Psoas muscle (tissue), 8 donors: Measurements from ENCODE around the gene IL1RAPL1. TPM values are rescaled to one million over a fixed set of nuclear protein-coding genes. Genes with fewer than 3 reads are reported as not detected.
"Not testable (repeated sequence)": the region's sequence is repeated elsewhere in the genome, so short reads cannot be mapped to it uniquely, and the experiment has no call there.

Experiments
- ATAC-seq, 4 donors: fragments of 200-7000 bp; cut with Tn5 transposase; one replicate each; pipeline ENCODE4 v1.9.1; 2020; ENCODE audit warnings: moderate library complexity in 3 of 4, mild to moderate bottlenecking in 2 of 4
- DNase-seq, 2 donors: peaks; one replicate each; pipeline ENCODE4 v3.0.0-alpha.2; 2020
- H3K27ac ChIP-seq: fragments of 200-600 bp; one replicate; pipeline ENCODE4 v1.8.0; 2022
- H3K27me3 ChIP-seq, 3 donors: fragments of 200-600 bp in 1 of 3; one replicate each; pipeline versions ENCODE4 v1.6.1 to v1.8.0; 2013 to 2022; ENCODE audit warnings: low read length in 2 of 3, mild to moderate bottlenecking in 2 of 3, moderate library complexity in 1 of 3; ENCODE audit not compliant: insufficient read depth in 3 of 3
- H3K36me3 ChIP-seq, 2 donors: fragments of 200-600 bp in 1 of 2; one replicate each; pipeline versions ENCODE4 v1.6.1 to v1.8.0; 2013 to 2022; ENCODE audit warnings: low read depth in 1 of 2, mild to moderate bottlenecking in 1 of 2, moderate library complexity in 1 of 2; ENCODE audit not compliant: insufficient read depth in 1 of 2
- H3K4me1 ChIP-seq: fragments of 200-600 bp; one replicate; pipeline ENCODE4 v1.8.0; 2022
- H3K4me3 ChIP-seq: fragments of 200-600 bp; one replicate; pipeline ENCODE4 v1.8.0; 2022; ENCODE audit warnings: mild to moderate bottlenecking
- H3K9me3 ChIP-seq: fragments of 200-600 bp; one replicate; pipeline ENCODE4 v1.8.0; 2022
- WGBS, 3 donors: extraction: QIAGEN DNeasy Blood & Tissue Kit; methylation state at CpG; one replicate each; pipeline versions ENCODE4 v1.1.6 to v1.1.7; 2013; 5-methylcytosine and 5-hydroxymethylcytosine counted together
- intact Hi-C, 2 donors: fragments of 100-400 bp; cut with DNase I; formaldehyde crosslinking; loops; one replicate each; pipeline versions ENCODE4 v1.11.0 to v1.14.2; 2022
- polyA plus RNA-seq, 3 donors: library from polyadenylated mRNA; stranded (reverse); fragments of 200-250 nt; gene quantifications; one replicate each; pipeline ENCODE4 v1.2.3, GENCODE V29; 2013
- total RNA-seq, 4 donors: library from RNA; stranded (reverse); fragmentation: NEBNext Ultra II Directional in 2 of 4; extraction: Animal tissue kit (Norgen Biotek cat#: 25700) in 2 of 4; gene quantifications; one replicate each; pipeline versions ENCODE4 v1.2.1 to v1.2.4, GENCODE V29; 2021 to 2023
- TF ChIP-seq, protein P1 (sequence below): fragments of 200-600 bp; IDR thresholded peaks from one replicate; pipeline ENCODE4 v1.8.0; 2022; ENCODE audit warnings: antibody characterized with exemption
- donor health status: healthy with polysubstance abuse.
- donor health status: DM: no; HTN: no; CAD: no; lungs with moderate emphysema.
- donor health status: Bipolar disorder and iron deficiency.
- donor health status: healthy.
- donor health status: DM: yes; HTN: yes; CAD: no.
- donor health status: DM: no; HTN: no; CAD: no.
- donor health status: DM: no; HTN: no; CAD: no.
- donor health status: DM: yes; HTN: yes; CAD: no.

Gene IL1RAPL1
- total and polyA plus RNA-seq, 7 donors = 0.04 to 0.50 (median 0.19) TPM; not detected in 1

DNA sequence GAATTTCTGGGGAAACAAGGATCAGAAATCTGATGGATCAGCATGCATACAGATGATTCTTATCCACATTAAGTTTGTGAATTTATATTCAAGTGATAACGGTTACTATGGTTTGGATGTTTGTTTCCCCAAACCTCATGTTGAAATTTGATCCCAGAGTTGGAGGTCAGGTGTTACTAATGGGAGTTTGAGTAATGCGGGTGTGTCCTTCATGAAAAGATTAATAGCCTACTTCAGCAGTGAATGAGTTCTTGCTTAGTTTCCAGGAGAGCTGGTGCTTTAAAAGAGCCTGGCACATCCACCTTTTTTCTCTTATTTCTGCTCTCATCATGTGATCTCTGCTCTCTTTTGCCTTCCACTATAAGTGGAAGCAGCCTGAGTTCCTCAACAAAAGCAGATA is 712.4 kb downstream of the IL1RAPL1 start:
- TF ChIP-seq, protein P1, sequence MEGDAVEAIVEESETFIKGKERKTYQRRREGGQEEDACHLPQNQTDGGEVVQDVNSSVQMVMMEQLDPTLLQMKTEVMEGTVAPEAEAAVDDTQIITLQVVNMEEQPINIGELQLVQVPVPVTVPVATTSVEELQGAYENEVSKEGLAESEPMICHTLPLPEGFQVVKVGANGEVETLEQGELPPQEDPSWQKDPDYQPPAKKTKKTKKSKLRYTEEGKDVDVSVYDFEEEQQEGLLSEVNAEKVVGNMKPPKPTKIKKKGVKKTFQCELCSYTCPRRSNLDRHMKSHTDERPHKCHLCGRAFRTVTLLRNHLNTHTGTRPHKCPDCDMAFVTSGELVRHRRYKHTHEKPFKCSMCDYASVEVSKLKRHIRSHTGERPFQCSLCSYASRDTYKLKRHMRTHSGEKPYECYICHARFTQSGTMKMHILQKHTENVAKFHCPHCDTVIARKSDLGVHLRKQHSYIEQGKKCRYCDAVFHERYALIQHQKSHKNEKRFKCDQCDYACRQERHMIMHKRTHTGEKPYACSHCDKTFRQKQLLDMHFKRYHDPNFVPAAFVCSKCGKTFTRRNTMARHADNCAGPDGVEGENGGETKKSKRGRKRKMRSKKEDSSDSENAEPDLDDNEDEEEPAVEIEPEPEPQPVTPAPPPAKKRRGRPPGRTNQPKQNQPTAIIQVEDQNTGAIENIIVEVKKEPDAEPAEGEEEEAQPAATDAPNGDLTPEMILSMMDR = no peak
- ATAC-seq = no peak
- H3K9me3 ChIP-seq = no peaks in the 10 kb centered on the region

GRCh38 chrX:29308726-29309125 is 721.5 kb downstream of the IL1RAPL1 start:
- Histone ChIP-seq H3K27ac (no peak overlapping the region), H3K27me3 (no peaks in the 10 kb centered on the region), H3K4me3 (no peak overlapping the region), H3K4me1 (no peaks in the 10 kb centered on the region), H3K9me3 (no peaks in the 10 kb centered on the region), H3K36me3 (no peaks in the 10 kb centered on the region)
- 54 to 64% (median 61%) methylated on average over 4 of the region's 4 CpGs for WGBS, 3 donors
- intact Hi-C loops = no loop called here
- ATAC-seq (no peak), DNase-seq (no peak)
- TF ChIP-seq, protein P1 = no peak

More for the DNA sequence above, 712.4 kb downstream of the IL1RAPL1 start:
- Histone ChIP-seq H3K27me3 (peaks cover 0 to 3% (median 0%) of the 10 kb centered on the region in 3 donors), H3K4me1 (no peaks in the 10 kb centered on the region), H3K4me3 (no peak overlapping the region), H3K27ac (no peak overlapping the region), H3K36me3 (no peaks in the 10 kb centered on the region)
- WGBS, 3 donors = 40 to 54% (median 50%) methylated on average over 2 of the region's 2 CpGs
- intact Hi-C loops = no loop called here
- DNase-seq = no peak

DNA sequence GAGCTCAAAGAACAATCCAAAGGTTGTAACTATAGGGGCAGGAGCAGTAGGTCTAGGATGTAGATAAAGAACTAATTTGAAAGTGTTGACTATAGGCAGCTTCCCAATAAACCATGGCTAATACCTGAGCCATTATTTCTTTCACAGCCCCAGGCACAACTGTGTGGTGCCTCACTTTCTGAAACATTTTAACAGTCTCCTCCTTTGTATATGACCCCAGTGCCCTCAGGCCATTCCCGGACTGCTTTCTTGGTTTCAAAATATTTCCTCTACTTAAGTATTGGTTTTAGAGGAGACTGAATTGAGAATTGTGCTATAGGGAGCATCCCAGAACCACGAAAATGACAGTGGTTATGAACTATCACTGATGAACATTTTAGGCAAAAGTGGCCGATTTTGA is 728.7 kb downstream of the IL1RAPL1 start:
- Histone ChIP-seq H3K27ac (no peak overlapping the region), H3K4me3 (no peak overlapping the region), H3K36me3 (no peaks in the 10 kb centered on the region), H3K9me3 (no peaks in the 10 kb centered on the region), H3K27me3 (no peaks in the 10 kb centered on the region), H3K4me1 (no peaks in the 10 kb centered on the region)
- WGBS, 3 donors = 42 to 70% (median 56%) methylated on average over 3 of the region's 3 CpGs
- intact Hi-C loops = no loop called here
- no peak for DNase-seq
- no peak for ATAC-seq
- TF ChIP-seq, protein P1 = no peak

GRCh38 chrX:29318012-29318411 is 730.8 kb downstream of the IL1RAPL1 start:
- ATAC-seq = no peak
- intact Hi-C loops = no loop called here
- TF ChIP-seq, protein P1 = no peak

DNA sequence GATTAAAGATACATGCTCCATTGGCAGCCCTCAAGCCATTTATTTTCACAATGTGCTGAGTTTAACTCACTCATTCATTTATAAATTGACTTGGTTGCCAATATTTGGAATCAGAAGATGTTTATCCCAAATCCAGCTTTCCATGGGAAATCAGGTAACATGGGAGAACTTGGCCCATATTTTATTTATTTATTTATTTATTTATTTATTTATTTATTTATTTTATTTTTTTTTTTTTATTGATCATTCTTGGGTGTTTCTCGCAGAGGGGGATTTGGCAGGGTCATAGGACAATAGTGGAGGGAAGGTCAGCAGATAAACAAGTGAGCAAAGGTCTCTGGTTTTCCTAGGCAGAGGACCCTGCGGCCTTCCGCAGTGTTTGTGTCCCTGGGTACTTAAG is 745.2 kb downstream of the IL1RAPL1 start:
- H3K27ac ChIP-seq, H3K9me3 ChIP-seq, ATAC-seq, DNase-seq, H3K4me3 ChIP-seq, H3K4me1 ChIP-seq, intact Hi-C loops, H3K36me3 ChIP-seq, H3K27me3 ChIP-seq: not testable (repeated sequence)
- 83 to 100% (median 94%) methylated on average over 3 of the region's 3 CpGs for WGBS, 3 donors

More at GRCh38 chrX:29318012-29318411, 730.8 kb downstream of the IL1RAPL1 start:
- Histone ChIP-seq H3K4me3 (no peak overlapping the region), H3K36me3 (no peaks in the 10 kb centered on the region), H3K27me3 (no peaks in the 10 kb centered on the region), H3K27ac (no peak overlapping the region), H3K9me3 (no peaks in the 10 kb centered on the region), H3K4me1 (no peaks in the 10 kb centered on the region)
- no peak for DNase-seq
- WGBS, 3 donors = 66 to 74% (median 73%) methylated on average over 1 of the region's 1 CpG

DNA sequence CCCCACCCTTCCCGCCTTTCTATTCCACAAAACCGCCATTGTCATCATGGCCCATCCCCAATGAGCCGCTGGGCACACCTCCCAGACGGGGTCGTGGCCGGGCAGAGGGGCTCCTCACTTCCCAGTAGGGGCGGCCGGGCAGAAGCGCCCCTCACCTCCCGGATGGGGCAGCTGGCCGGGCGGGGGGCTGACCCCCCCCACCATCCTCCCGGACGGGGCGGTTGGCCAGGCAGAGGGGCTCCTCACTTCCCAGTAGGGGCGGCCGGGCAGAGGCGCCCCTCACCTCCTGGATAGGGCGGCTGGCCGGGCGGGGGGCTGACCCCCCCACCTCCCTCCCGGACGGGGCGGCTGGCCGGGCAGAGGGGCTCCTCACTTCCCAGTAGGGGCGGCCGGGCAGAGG is 745.8 kb downstream of the IL1RAPL1 start:
- H3K4me1 ChIP-seq, ATAC-seq, H3K4me3 ChIP-seq, DNase-seq, H3K9me3 ChIP-seq, H3K27me3 ChIP-seq, intact Hi-C loops, H3K36me3 ChIP-seq, H3K27ac ChIP-seq: not testable (repeated sequence)
- 88 to 93% methylated on average over 6 to 7 of the region's 27 CpGs; no CpG with 5 or more reads in 1 of the 3 donors for WGBS, 3 donors
